Neural cell (in vitro differentiated cells): Measurements from ENCODE around the gene RBM19. TPM values are rescaled to one million over a fixed set of nuclear protein-coding genes. Genes with fewer than 3 reads are reported as not detected.

Experiments used
- H2AFZ ChIP-seq: fragments of 200-600, 300-800 bp; sonication (generic), shearing (Covaris generic); 2 replicates; pipeline ENCODE4 v1.6.0; 2014; ENCODE audit warnings: low read depth, mild to moderate bottlenecking, antibody characterized with exemption, low read length, moderate library complexity
- H3F3A ChIP-seq: fragments of 200-600 bp; shearing (Covaris generic); 2 replicates; pipeline ENCODE4 v1.6.1; 2016; ENCODE audit warnings: mild to moderate bottlenecking, moderate library complexity, mixed read lengths, antibody characterized with exemption, low read length; ENCODE audit not compliant: insufficient read depth, poor library complexity, severe bottlenecking
- H3K27ac ChIP-seq: fragments of 200-600, 300-800 bp; sonication (generic), shearing (Covaris generic); 2 replicates; pipeline ENCODE4 v1.5.1; 2014; ENCODE audit warnings: mild to moderate bottlenecking, low read length, moderate library complexity
- H3K27me3 ChIP-seq: fragments of 300-800, 200-600 bp; sonication (generic), shearing (Covaris generic); 2 replicates; pipeline ENCODE4 v1.6.0; 2014; ENCODE audit warnings: mild to moderate bottlenecking, low read depth, low read length, moderate library complexity; ENCODE audit not compliant: insufficient read depth
- H3K36me3 ChIP-seq: fragments of 300-800, 200-600 bp; sonication (generic), shearing (Covaris generic); 2 replicates; pipeline ENCODE4 v1.5.1; 2014; ENCODE audit warnings: mild to moderate bottlenecking, antibody characterized with exemption, low read length, moderate library complexity; ENCODE audit not compliant: insufficient read depth
- H3K4me2 ChIP-seq: fragments of 300-800, 200-600 bp; sonication (generic), shearing (Covaris generic); 2 replicates; pipeline ENCODE4 v1.6.0; 2014; ENCODE audit warnings: mild to moderate bottlenecking, low read length
- H3K4me3 ChIP-seq: fragments of 300-800, 200-600 bp; sonication (generic), shearing (Covaris generic); 2 replicates; pipeline ENCODE4 v1.5.1; 2014; ENCODE audit warnings: mild to moderate bottlenecking, low read length, moderate library complexity
- H3K79me2 ChIP-seq: fragments of 200-600 bp; shearing (Covaris generic); replicated peaks from 2 replicates; pipeline ENCODE4 v1.6.0; 2014; ENCODE audit warnings: mild to moderate bottlenecking, low read length, moderate library complexity; ENCODE audit not compliant: insufficient read depth
- H3K9ac ChIP-seq: fragments of 300-800, 200-600 bp; sonication (generic), shearing (Covaris generic); 2 replicates; pipeline ENCODE4 v1.6.1; 2016; ENCODE audit warnings: mild to moderate bottlenecking, low read length, mixed read lengths
- H3K9me2 ChIP-seq: fragments of 200-600 bp; shearing (Covaris generic); 2 replicates; pipeline ENCODE4 v1.6.1; 2016; ENCODE audit warnings: mild to moderate bottlenecking, low read length, mixed read lengths; ENCODE audit not compliant: insufficient read depth
- H3K9me3 ChIP-seq: fragments of 200-600, 300-800 bp; sonication (generic), shearing (Covaris generic); 2 replicates; pipeline ENCODE4 v1.6.1; 2016; ENCODE audit warnings: mild to moderate bottlenecking, mixed run types, low read length, moderate library complexity, mixed read lengths
- H4K20me1 ChIP-seq: fragments of 200-600 bp; shearing (Covaris generic); 2 replicates; pipeline ENCODE4 v1.6.1; 2016; ENCODE audit warnings: mild to moderate bottlenecking, mixed run types; ENCODE audit not compliant: insufficient read depth
- EP300 ChIP-seq: fragments of 450-650 bp; conservative IDR thresholded peaks from 2 replicates; pipeline ENCODE4 v1.6.1; 2014; ENCODE audit warnings: antibody characterized with exemption, mild to moderate bottlenecking, moderate library complexity; ENCODE audit not compliant: poor library complexity, severe bottlenecking
- EZH2 ChIP-seq: fragments of 200-600, 300-800 bp; shearing (Covaris generic), sonication (generic); IDR thresholded peaks from 2 replicates; pipeline ENCODE4 v1.6.1; 2014; ENCODE audit warnings: antibody characterized with exemption, low read length, borderline replicate concordance, mild to moderate bottlenecking; ENCODE audit not compliant: insufficient read depth, poor library complexity, severe bottlenecking
- MXI1 ChIP-seq: fragments of 450-650 bp; conservative IDR thresholded peaks from 2 replicates; pipeline ENCODE4 v1.6.1; 2014; ENCODE audit warnings: antibody characterized with exemption, mild to moderate bottlenecking; ENCODE audit not compliant: poor library complexity, severe bottlenecking
- POLR2AphosphoS5 ChIP-seq: IDR thresholded peaks from 2 replicates; pipeline ENCODE4 v1.6.1; 2012
- RAD21 ChIP-seq: fragments of 450-650 bp; conservative IDR thresholded peaks from 2 replicates; pipeline ENCODE4 v1.6.1; 2014; ENCODE audit warnings: antibody characterized with exemption, mild to moderate bottlenecking, moderate library complexity
- SMC3 ChIP-seq: fragments of 450-650 bp; conservative IDR thresholded peaks from 2 replicates; pipeline ENCODE4 v1.6.1; 2014; ENCODE audit warnings: antibody characterized with exemption, mild to moderate bottlenecking, moderate library complexity; ENCODE audit not compliant: poor library complexity
- TAF1 ChIP-seq: IDR thresholded peaks from 2 replicates; pipeline ENCODE4 v1.6.1; 2012; ENCODE audit warnings: low read depth
- polyA plus RNA-seq: library from polyadenylated mRNA; depleted of rRNA; stranded (reverse); fragments of >200 nt; gene quantifications from 2 replicates; pipeline ENCODE4 v1.2.3, GENCODE V29; 2014
- TF ChIP-seq, protein P1 (sequence below): IDR thresholded peaks from 2 replicates; pipeline ENCODE4 v1.6.1; 2012; ENCODE audit warnings: borderline replicate concordance
- TF ChIP-seq, protein P2 (sequence below): fragments of 450-650 bp; IDR thresholded peaks from 2 replicates; pipeline ENCODE4 v1.5.1; 2014; ENCODE audit warnings: antibody characterized with exemption, mild to moderate bottlenecking, moderate library complexity; ENCODE audit not compliant: poor library complexity, severe bottlenecking

RBM19 gene
- polyA plus RNA-seq, 1 donor from 2014 or later = 14.2 TPM

DNA sequence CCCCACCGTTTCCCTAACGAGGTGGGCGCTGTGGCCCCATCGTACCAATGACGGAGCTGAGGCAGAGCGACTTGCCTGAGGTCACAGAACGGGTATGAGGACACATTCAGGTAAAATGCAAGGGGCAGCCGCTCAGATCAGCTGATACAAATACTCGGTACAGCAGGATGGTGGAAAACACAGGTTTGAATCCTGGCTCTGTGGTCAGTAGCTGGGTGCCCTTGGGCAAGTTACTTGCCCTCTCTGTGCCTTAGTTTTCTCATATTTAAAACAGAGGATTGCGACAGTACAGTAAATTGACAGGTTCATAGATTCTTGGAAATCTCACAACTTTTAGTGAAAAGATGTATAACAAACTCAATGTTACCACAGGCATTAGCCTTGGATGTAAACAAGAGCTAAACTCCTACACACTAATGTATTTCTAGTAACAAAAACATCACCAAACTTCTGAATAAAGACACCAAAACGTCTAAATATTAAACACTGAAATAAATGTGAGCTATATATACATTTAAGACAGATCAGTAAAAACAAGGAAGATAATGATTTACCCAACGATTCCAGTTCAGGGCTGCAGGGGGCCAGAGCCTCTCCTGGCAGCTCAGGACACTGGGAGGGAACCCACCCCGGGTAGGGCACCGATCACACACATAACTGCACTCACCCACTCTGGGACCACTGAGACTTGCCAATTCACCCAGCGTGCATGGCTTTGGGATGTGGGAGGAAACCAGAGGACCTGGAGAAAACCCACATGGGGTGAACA is 128.4 kb downstream of the RBM19 start:
- H3K9me3 ChIP-seq = no peaks in the 10 kb centered on the region
- H3K4me2 ChIP-seq = no peak overlapping the region
- TF ChIP-seq, protein P1, sequence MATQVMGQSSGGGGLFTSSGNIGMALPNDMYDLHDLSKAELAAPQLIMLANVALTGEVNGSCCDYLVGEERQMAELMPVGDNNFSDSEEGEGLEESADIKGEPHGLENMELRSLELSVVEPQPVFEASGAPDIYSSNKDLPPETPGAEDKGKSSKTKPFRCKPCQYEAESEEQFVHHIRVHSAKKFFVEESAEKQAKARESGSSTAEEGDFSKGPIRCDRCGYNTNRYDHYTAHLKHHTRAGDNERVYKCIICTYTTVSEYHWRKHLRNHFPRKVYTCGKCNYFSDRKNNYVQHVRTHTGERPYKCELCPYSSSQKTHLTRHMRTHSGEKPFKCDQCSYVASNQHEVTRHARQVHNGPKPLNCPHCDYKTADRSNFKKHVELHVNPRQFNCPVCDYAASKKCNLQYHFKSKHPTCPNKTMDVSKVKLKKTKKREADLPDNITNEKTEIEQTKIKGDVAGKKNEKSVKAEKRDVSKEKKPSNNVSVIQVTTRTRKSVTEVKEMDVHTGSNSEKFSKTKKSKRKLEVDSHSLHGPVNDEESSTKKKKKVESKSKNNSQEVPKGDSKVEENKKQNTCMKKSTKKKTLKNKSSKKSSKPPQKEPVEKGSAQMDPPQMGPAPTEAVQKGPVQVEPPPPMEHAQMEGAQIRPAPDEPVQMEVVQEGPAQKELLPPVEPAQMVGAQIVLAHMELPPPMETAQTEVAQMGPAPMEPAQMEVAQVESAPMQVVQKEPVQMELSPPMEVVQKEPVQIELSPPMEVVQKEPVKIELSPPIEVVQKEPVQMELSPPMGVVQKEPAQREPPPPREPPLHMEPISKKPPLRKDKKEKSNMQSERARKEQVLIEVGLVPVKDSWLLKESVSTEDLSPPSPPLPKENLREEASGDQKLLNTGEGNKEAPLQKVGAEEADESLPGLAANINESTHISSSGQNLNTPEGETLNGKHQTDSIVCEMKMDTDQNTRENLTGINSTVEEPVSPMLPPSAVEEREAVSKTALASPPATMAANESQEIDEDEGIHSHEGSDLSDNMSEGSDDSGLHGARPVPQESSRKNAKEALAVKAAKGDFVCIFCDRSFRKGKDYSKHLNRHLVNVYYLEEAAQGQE = no peak
- TF ChIP-seq TAF1 (no peak), EZH2 (no peak), RAD21 (no peak), POLR2AphosphoS5 (no peak), EP300 (no peak), SMC3 (no peak), MXI1 (no peak)
- TF ChIP-seq, protein P2, sequence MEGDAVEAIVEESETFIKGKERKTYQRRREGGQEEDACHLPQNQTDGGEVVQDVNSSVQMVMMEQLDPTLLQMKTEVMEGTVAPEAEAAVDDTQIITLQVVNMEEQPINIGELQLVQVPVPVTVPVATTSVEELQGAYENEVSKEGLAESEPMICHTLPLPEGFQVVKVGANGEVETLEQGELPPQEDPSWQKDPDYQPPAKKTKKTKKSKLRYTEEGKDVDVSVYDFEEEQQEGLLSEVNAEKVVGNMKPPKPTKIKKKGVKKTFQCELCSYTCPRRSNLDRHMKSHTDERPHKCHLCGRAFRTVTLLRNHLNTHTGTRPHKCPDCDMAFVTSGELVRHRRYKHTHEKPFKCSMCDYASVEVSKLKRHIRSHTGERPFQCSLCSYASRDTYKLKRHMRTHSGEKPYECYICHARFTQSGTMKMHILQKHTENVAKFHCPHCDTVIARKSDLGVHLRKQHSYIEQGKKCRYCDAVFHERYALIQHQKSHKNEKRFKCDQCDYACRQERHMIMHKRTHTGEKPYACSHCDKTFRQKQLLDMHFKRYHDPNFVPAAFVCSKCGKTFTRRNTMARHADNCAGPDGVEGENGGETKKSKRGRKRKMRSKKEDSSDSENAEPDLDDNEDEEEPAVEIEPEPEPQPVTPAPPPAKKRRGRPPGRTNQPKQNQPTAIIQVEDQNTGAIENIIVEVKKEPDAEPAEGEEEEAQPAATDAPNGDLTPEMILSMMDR = no peak
- H2AFZ ChIP-seq = no peak overlapping the region
- no peak overlapping the region for H3K4me3 ChIP-seq
- no peaks in the 10 kb centered on the region for H3F3A ChIP-seq
- H3K27ac ChIP-seq = no peak overlapping the region
- no peak overlapping the region for H3K9ac ChIP-seq
- no peaks in the 10 kb centered on the region for H3K27me3 ChIP-seq
- H3K79me2 ChIP-seq = no peaks in the 10 kb centered on the region
- H4K20me1 ChIP-seq = no peaks in the 10 kb centered on the region
- H3K36me3 ChIP-seq = no peaks in the 10 kb centered on the region
- no peaks in the 10 kb centered on the region for H3K9me2 ChIP-seq

DNA sequence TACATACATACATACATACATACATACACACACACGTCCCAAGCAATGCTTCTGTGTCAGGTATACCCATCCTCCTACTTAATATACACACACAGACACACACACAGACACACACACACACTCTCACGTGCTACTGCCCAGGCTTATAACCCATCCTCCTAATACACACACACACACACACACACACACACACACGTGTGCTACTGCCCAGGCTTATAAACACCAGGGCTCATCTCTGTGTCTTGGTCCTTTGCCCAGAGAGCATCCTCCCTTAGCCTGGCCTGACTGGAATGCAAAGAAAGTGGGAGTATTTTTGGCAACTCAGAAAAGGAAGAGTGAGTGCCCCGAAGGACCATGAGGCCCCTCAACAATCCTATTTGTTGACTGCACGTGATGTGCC is 129.0 kb downstream of the RBM19 start:
- Histone ChIP-seq H3K27me3 (no peaks in the 10 kb centered on the region), H3K4me3 (no peak overlapping the region), H3K36me3 (no peaks in the 10 kb centered on the region), H3K4me2 (no peak overlapping the region), H4K20me1 (no peaks in the 10 kb centered on the region), H2AFZ (no peak overlapping the region), H3K9ac (no peak overlapping the region), H3K79me2 (no peaks in the 10 kb centered on the region), H3F3A (no peaks in the 10 kb centered on the region), H3K9me2 (no peaks in the 10 kb centered on the region), H3K27ac (no peak overlapping the region), H3K9me3 (no peaks in the 10 kb centered on the region)
- TF ChIP-seq, protein P2 = no peak
- TF ChIP-seq TAF1 = no peak
- TF ChIP-seq, protein P1 = no peak
- no peak for TF ChIP-seq EP300
- TF ChIP-seq MXI1 = no peak
- no peak for TF ChIP-seq POLR2AphosphoS5
- TF ChIP-seq RAD21 = no peak
- no peak for TF ChIP-seq EZH2
- no peak for TF ChIP-seq SMC3
